Testis (tissue), 3 donors: Measurements from ENCODE around the gene RTP1. TPM values are rescaled to one million over a fixed set of nuclear protein-coding genes. Genes with fewer than 3 reads are reported as not detected.
A peak's percentile ranks its signal among the peaks of the same experiment; 100 is the strongest.

Source experiments
- DNase-seq: peaks from one replicate; pipeline ENCODE4 v3.0.0-alpha.2; 2019
- H3K27ac ChIP-seq, 2 donors: fragments of 200-600 bp; sonication (generic); one replicate each; pipeline ENCODE4 v1.5.1; 2019
- H3K27me3 ChIP-seq: fragments of 200-600 bp; sonication (generic); one replicate; pipeline ENCODE4 v1.5.1; 2019
- H3K36me3 ChIP-seq: fragments of 200-600 bp; sonication (generic); one replicate; pipeline ENCODE4 v1.5.1; 2017; ENCODE audit warnings: low read depth; ENCODE audit errors: missing control alignments
- H3K4me1 ChIP-seq: fragments of 200-600 bp; sonication (generic); one replicate; pipeline ENCODE4 v1.5.1; 2019
- H3K4me3 ChIP-seq, 2 donors: fragments of 200-600 bp; sonication (generic); one replicate each; pipeline ENCODE4 v1.5.1; 2017 to 2019
- H3K9me3 ChIP-seq: fragments of 200-600 bp; sonication (generic); one replicate; pipeline ENCODE4 v1.5.1; 2017
- CTCF ChIP-seq, 3 experiments: fragments of 450-650 bp in 2 of 3; fragments of 200-600 bp in 1 of 3; sonication (generic) in 1 of 3; IDR thresholded peaks; one replicate each; pipeline ENCODE4 v1.5.1; 2016 to 2019; ENCODE audit warnings: antibody characterized with exemption in 3 of 3, mild to moderate bottlenecking in 2 of 3, moderate library complexity in 1 of 3
- POLR2A ChIP-seq: fragments of 450-650 bp; IDR thresholded peaks from one replicate; pipeline ENCODE4 v1.6.1; 2017; ENCODE audit warnings: antibody characterized with exemption, mild to moderate bottlenecking, moderate library complexity
- WGBS, 2 donors: methylation state at CpG; one replicate each; pipeline ENCODE4 v1.1.5; 2018; 5-methylcytosine and 5-hydroxymethylcytosine counted together
- intact Hi-C: fragments of 100-400 bp; cut with DNase I; formaldehyde crosslinking; loops from one replicate; pipeline ENCODE4 v1.15.1; 2023; ENCODE audit warnings: low total_unique reads
- polyA plus RNA-seq: library from polyadenylated mRNA; stranded (reverse); fragments of 350-450 nt; fragmentation: Illumina TruSeq; extraction: RNeasy Lipid Tissue Mini Kit (QIAGEN cat#74804); gene quantifications from one replicate; pipeline ENCODE4 v1.2.3, GENCODE V29; 2014; ENCODE audit warnings: low read depth, low replicate concordance; ENCODE audit not compliant: insufficient read depth
- total RNA-seq, 2 donors: library from RNA; depleted of rRNA; stranded (reverse); fragments of >200 nt; gene quantifications; one replicate each; pipeline ENCODE4 v1.2.3, GENCODE V29; 2016

Gene RTP1
- total and polyA plus RNA-seq, 3 donors from 2014 or later: 0.59 to 0.94 (median 0.93) TPM

GRCh38 chr3:187210091-187210490 is 12.8 kb downstream of the RTP1 start:
- intact Hi-C loops: no loop called here
- peaks cover 13% of the 10 kb centered on the region for H3K4me1 ChIP-seq

GRCh38 chr3:187210545-187211327 is 13.4 kb downstream of the RTP1 start:
- 46 to 63% methylated on average over 6 of the region's 6 CpGs for WGBS, 2 donors
- H3K27me3 ChIP-seq: no peaks in the 10 kb centered on the region
- H3K27ac ChIP-seq: no peak overlapping the region
- H3K4me3 ChIP-seq: no peak overlapping the region
- peaks cover 13% of the 10 kb centered on the region for H3K4me1 ChIP-seq
- DNase-seq: peak; percentile 37
- no peak for TF ChIP-seq POLR2A
- TF ChIP-seq CTCF (IDR thresholded peaks at IDR 0.05): no peak
- no peaks in the 10 kb centered on the region for H3K9me3 ChIP-seq
- H3K36me3 ChIP-seq: no peaks in the 10 kb centered on the region
- intact Hi-C loops: no loop called here

More at GRCh38 chr3:187210091-187210490, 12.8 kb downstream of the RTP1 start:
- H3K27ac ChIP-seq: no peak overlapping the region
- no peaks in the 10 kb centered on the region for H3K36me3 ChIP-seq
- no peak overlapping the region for H3K4me3 ChIP-seq
- no peaks in the 10 kb centered on the region for H3K27me3 ChIP-seq
- H3K9me3 ChIP-seq: no peaks in the 10 kb centered on the region
- 43 to 58% methylated on average over 1 of the region's 1 CpG for WGBS, 2 donors
- no peak for DNase-seq
- no peak for TF ChIP-seq CTCF (IDR thresholded peaks at IDR 0.05)
- TF ChIP-seq POLR2A: no peak

- Histone ChIP-seq H3K27me3 (no peaks in the 10 kb centered on the region), H3K4me3 (no peak overlapping the region), H3K4me1 (peaks cover 13% of the 10 kb centered on the region), H3K27ac (no peak overlapping the region), H3K9me3 (no peaks in the 10 kb centered on the region), H3K36me3 (no peaks in the 10 kb centered on the region)
- no peak for DNase-seq
- intact Hi-C loops: no loop called here
- 68 to 71% methylated on average over 3 of the region's 3 CpGs for WGBS, 2 donors
- TF ChIP-seq CTCF (IDR thresholded peaks at IDR 0.05) (no peak), POLR2A (no peak)
Measured at GRCh38 chr3:187211532-187212195, 14.4 kb downstream of the RTP1 start.

DNA sequence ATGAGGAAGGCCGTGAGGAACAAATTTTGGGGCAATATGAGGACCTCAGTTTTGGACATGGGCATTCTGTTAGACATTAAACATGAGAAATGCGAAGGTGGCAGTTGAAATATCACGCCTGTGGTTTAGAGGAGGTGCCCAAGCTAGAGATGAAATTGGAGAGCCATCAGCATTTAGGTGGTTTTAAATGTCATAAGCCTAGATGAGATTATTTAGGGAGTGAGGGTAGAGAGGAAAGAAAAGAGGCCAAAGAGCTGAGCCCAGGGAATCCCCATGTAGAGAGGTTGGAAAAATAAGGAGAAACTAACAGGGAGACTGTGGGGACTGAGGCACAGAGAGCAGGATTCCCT is 14.9 kb downstream of the RTP1 start:
- H3K27ac ChIP-seq: no peak overlapping the region
- 90 to 92% methylated on average over 3 of the region's 3 CpGs for WGBS, 2 donors
- peaks cover 13% of the 10 kb centered on the region for H3K4me1 ChIP-seq
- no peaks in the 10 kb centered on the region for H3K9me3 ChIP-seq
- intact Hi-C loops: no loop called here
- TF ChIP-seq CTCF (IDR thresholded peaks at IDR 0.05) (no peak), POLR2A (no peak)
- H3K36me3 ChIP-seq: no peaks in the 10 kb centered on the region
- no peak for DNase-seq
- H3K4me3 ChIP-seq: no peak overlapping the region
- no peaks in the 10 kb centered on the region for H3K27me3 ChIP-seq
